ENCODE measurements around the gene USP32.
"Not testable (repeated sequence)": the region's sequence is repeated elsewhere in the genome, so short reads cannot be mapped to it uniquely, and the experiment has no call there.

Gene USP32

DNA sequence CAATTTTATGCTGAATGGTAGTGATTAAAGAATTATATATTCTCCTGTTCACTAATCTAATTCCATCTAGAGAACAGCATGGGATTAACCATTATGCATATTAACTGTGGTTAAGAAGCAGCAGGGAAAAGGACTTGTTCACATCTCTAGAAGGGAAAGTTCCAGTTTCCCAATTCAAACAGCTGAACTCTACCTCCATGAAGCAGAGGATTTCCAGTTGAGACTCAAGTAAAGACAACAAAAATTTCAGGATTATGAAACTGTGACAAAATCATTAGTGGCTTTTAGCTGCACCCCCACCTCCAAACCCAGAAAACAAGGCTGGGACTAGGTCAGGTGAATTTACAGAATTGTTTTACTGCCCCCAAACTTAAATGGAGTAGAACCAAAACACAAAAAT is 73.6 kb downstream of the USP32 start (continued):
- TF ChIP-seq, protein P1, sequence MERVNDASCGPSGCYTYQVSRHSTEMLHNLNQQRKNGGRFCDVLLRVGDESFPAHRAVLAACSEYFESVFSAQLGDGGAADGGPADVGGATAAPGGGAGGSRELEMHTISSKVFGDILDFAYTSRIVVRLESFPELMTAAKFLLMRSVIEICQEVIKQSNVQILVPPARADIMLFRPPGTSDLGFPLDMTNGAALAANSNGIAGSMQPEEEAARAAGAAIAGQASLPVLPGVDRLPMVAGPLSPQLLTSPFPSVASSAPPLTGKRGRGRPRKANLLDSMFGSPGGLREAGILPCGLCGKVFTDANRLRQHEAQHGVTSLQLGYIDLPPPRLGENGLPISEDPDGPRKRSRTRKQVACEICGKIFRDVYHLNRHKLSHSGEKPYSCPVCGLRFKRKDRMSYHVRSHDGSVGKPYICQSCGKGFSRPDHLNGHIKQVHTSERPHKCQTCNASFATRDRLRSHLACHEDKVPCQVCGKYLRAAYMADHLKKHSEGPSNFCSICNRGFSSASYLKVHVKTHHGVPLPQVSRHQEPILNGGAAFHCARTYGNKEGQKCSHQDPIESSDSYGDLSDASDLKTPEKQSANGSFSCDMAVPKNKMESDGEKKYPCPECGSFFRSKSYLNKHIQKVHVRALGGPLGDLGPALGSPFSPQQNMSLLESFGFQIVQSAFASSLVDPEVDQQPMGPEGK (CRISPR knock-in tag; IDR thresholded peaks at IDR 0.05; ENCODE audit: borderline replicate concordance) = no peak

DNA sequence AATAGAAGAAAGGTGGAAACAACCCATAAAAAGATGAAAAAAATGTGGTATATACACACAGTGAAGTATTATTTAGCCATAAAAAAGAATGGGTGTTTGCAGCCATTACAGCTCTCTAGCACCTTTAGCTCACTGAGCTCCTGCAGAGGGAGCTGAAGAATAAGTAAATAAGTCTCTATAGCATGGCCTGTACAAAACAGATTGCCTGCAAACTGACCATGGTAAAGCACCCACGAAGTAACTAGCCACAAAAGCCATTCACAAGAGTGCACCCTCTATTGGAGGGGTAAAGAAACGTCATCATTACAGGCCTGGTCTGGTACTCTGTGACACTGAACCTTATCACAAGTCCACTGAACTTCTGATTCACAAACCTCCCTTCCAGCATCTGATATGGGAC is 76.3 kb downstream of the USP32 start:
- no peak for TF ChIP-seq GLIS3 (CRISPR knock-in tag; IDR thresholded peaks at IDR 0.05)
- no peak for TF ChIP-seq ZNF565 (CRISPR knock-in tag; conservative IDR thresholded peaks at IDR 0.05; ENCODE audit: low read depth)
- TF ChIP-seq ZFP3 (CRISPR knock-in tag; IDR thresholded peaks at IDR 0.05) = no peak
- no peak for TF ChIP-seq ZNF70 (CRISPR knock-in tag; IDR thresholded peaks at IDR 0.05)
- TF ChIP-seq, protein P2, sequence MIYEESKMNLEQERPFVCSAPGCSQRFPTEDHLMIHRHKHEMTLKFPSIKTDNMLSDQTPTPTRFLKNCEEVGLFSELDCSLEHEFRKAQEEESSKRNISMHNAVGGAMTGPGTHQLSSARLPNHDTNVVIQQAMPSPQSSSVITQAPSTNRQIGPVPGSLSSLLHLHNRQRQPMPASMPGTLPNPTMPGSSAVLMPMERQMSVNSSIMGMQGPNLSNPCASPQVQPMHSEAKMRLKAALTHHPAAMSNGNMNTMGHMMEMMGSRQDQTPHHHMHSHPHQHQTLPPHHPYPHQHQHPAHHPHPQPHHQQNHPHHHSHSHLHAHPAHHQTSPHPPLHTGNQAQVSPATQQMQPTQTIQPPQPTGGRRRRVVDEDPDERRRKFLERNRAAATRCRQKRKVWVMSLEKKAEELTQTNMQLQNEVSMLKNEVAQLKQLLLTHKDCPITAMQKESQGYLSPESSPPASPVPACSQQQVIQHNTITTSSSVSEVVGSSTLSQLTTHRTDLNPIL (CRISPR knock-in tag; IDR thresholded peaks at IDR 0.05; ENCODE audit: low read depth) = no peak
- TF ChIP-seq, protein P3, sequence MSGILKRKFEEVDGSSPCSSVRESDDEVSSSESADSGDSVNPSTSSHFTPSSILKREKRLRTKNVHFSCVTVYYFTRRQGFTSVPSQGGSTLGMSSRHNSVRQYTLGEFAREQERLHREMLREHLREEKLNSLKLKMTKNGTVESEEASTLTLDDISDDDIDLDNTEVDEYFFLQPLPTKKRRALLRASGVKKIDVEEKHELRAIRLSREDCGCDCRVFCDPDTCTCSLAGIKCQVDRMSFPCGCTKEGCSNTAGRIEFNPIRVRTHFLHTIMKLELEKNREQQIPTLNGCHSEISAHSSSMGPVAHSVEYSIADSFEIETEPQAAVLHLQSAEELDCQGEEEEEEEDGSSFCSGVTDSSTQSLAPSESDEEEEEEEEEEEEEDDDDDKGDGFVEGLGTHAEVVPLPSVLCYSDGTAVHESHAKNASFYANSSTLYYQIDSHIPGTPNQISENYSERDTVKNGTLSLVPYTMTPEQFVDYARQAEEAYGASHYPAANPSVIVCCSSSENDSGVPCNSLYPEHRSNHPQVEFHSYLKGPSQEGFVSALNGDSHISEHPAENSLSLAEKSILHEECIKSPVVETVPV (CRISPR knock-in tag; IDR thresholded peaks at IDR 0.05) = no peak
- TF ChIP-seq ZNF8 (CRISPR knock-in tag; IDR thresholded peaks at IDR 0.05) = no peak
- no peak for TF ChIP-seq BACH2 (CRISPR knock-in tag; IDR thresholded peaks at IDR 0.05; ENCODE audit: borderline replicate concordance)
- TF ChIP-seq ISL1 (CRISPR knock-in tag; IDR thresholded peaks at IDR 0.05) = no peak
- TF ChIP-seq, protein P4, sequence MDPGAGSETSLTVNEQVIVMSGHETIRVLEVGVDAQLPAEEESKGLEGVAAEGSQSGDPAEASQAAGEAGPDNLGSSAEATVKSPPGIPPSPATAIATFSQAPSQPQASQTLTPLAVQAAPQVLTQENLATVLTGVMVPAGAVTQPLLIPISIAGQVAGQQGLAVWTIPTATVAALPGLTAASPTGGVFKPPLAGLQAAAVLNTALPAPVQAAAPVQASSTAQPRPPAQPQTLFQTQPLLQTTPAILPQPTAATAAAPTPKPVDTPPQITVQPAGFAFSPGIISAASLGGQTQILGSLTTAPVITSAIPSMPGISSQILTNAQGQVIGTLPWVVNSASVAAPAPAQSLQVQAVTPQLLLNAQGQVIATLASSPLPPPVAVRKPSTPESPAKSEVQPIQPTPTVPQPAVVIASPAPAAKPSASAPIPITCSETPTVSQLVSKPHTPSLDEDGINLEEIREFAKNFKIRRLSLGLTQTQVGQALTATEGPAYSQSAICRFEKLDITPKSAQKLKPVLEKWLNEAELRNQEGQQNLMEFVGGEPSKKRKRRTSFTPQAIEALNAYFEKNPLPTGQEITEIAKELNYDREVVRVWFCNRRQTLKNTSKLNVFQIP (CRISPR knock-in tag; IDR thresholded peaks at IDR 0.05; ENCODE audit: borderline replicate concordance, low read depth) = no peak
- TF ChIP-seq ESRRG (CRISPR knock-in tag; IDR thresholded peaks at IDR 0.05) = no peak
- TF ChIP-seq PPARA (CRISPR knock-in tag; IDR thresholded peaks at IDR 0.05; ENCODE audit: borderline replicate concordance) = no peak
- TF ChIP-seq, protein P1 (CRISPR knock-in tag; IDR thresholded peaks at IDR 0.05; ENCODE audit: borderline replicate concordance) = no peak
- no peak for TF ChIP-seq TOX (CRISPR knock-in tag; IDR thresholded peaks at IDR 0.05; ENCODE audit: borderline replicate concordance)
- TF ChIP-seq RARB (CRISPR knock-in tag; IDR thresholded peaks at IDR 0.05) = no peak
- no peak for TF ChIP-seq ZFP30 (CRISPR knock-in tag; IDR thresholded peaks at IDR 0.05)
- no peak for TF ChIP-seq OSR1 (CRISPR knock-in tag; IDR thresholded peaks at IDR 0.05)
- TF ChIP-seq TCF4 (CRISPR knock-in tag; IDR thresholded peaks at IDR 0.05; ENCODE audit: borderline replicate concordance) = no peak
- no peak; the same call in 2 of the 3 replicates for ATAC-seq

DNA sequence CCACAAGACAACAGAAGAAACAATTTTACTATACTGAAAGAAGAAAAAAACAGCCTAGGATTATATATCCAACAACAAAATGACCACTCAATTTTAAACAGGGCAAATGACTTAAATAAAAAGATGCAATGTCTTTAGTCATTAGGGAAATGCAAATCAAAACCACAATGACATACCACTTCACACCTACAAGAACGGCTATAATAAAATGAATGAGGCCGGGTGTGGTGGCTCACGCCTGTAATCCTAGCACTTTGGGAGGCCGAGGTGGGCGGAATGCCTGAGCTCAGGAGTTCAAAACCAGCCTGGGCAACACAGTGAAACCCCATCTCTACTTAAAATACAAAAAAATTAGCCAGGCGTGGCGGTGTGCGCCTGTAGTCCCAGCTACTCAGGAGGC is 77.0 kb downstream of the USP32 start:
- ATAC-seq = not testable (repeated sequence)

DNA sequence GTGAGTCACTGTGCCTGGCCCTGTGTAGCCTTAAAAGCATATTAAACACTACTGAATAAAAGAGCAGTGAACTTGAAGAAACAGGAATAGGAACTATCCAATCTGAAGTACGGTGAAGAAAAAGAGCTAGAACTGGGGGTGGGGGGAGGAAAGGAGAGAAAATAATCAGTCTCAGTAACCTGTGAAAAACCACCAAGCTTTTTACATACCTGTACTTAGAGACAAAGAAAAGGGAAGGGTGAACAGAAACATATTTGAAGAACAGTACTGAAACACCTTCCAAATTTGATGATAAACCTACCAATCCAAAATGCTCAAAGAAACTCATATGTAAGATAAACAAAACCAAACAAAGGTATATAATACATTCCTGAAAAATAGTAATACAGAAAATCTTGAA is 77.5 kb downstream of the USP32 start:
- TF ChIP-seq ZFP30 (CRISPR knock-in tag; IDR thresholded peaks at IDR 0.05) (no peak), ZNF70 (CRISPR knock-in tag; IDR thresholded peaks at IDR 0.05) (no peak), SNAI2 (CRISPR knock-in tag; IDR thresholded peaks at IDR 0.05) (no peak), ARNTL (CRISPR knock-in tag; IDR thresholded peaks at IDR 0.05; ENCODE audit: borderline replicate concordance, low read depth) (no peak), TCF4 (CRISPR knock-in tag; IDR thresholded peaks at IDR 0.05; ENCODE audit: borderline replicate concordance) (no peak), OSR1 (CRISPR knock-in tag; IDR thresholded peaks at IDR 0.05) (no peak), CSDC2 (CRISPR knock-in tag; IDR thresholded peaks at IDR 0.05) (no peak), ZNF8 (CRISPR knock-in tag; IDR thresholded peaks at IDR 0.05) (no peak), GLIS3 (CRISPR knock-in tag; IDR thresholded peaks at IDR 0.05) (no peak), ISL1 (CRISPR knock-in tag; IDR thresholded peaks at IDR 0.05) (no peak), ZC3H10 (CRISPR knock-in tag; IDR thresholded peaks at IDR 0.05) (no peak)
- TF ChIP-seq, protein P4 (CRISPR knock-in tag; IDR thresholded peaks at IDR 0.05; ENCODE audit: borderline replicate concordance, low read depth) = no peak
- TF ChIP-seq, protein P5, sequence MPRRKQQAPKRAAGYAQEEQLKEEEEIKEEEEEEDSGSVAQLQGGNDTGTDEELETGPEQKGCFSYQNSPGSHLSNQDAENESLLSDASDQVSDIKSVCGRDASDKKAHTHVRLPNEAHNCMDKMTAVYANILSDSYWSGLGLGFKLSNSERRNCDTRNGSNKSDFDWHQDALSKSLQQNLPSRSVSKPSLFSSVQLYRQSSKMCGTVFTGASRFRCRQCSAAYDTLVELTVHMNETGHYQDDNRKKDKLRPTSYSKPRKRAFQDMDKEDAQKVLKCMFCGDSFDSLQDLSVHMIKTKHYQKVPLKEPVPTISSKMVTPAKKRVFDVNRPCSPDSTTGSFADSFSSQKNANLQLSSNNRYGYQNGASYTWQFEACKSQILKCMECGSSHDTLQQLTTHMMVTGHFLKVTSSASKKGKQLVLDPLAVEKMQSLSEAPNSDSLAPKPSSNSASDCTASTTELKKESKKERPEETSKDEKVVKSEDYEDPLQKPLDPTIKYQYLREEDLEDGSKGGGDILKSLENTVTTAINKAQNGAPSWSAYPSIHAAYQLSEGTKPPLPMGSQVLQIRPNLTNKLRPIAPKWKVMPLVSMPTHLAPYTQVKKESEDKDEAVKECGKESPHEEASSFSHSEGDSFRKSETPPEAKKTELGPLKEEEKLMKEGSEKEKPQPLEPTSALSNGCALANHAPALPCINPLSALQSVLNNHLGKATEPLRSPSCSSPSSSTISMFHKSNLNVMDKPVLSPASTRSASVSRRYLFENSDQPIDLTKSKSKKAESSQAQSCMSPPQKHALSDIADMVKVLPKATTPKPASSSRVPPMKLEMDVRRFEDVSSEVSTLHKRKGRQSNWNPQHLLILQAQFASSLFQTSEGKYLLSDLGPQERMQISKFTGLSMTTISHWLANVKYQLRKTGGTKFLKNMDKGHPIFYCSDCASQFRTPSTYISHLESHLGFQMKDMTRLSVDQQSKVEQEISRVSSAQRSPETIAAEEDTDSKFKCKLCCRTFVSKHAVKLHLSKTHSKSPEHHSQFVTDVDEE (CRISPR knock-in tag; IDR thresholded peaks at IDR 0.05) = no peak
- TF ChIP-seq, protein P2 (CRISPR knock-in tag; IDR thresholded peaks at IDR 0.05; ENCODE audit: low read depth) = no peak
- no peak for ATAC-seq
